Non-pigmented ciliary epithelial cell (primary cell): ENCODE results near the gene CALR3.

ENCODE experiments used
- DNase-seq: peaks from one replicate; pipeline ENCODE4 v3.0.0-alpha.2; 2010; ENCODE audit warnings: low read depth

CALR3 gene

GRCh38 chr19:16429066-16429758 is 66.8 kb downstream of the CALR3 start:
- no peak for DNase-seq
